DMS53 treated with DMSO at 0.1 percent for 48 hours (cell line): ENCODE data around the gene PDGFA.
"Not testable (repeated sequence)": the region's sequence is repeated elsewhere in the genome, so short reads cannot be mapped to it uniquely, and the experiment has no call there.

Experiments
- DNase-seq: peaks from one replicate; lab custom pipeline; 2025; ENCODE audit not compliant: unreplicated experiment; lab: John Stamatoyannopoulos, UW

Gene PDGFA

DNA sequence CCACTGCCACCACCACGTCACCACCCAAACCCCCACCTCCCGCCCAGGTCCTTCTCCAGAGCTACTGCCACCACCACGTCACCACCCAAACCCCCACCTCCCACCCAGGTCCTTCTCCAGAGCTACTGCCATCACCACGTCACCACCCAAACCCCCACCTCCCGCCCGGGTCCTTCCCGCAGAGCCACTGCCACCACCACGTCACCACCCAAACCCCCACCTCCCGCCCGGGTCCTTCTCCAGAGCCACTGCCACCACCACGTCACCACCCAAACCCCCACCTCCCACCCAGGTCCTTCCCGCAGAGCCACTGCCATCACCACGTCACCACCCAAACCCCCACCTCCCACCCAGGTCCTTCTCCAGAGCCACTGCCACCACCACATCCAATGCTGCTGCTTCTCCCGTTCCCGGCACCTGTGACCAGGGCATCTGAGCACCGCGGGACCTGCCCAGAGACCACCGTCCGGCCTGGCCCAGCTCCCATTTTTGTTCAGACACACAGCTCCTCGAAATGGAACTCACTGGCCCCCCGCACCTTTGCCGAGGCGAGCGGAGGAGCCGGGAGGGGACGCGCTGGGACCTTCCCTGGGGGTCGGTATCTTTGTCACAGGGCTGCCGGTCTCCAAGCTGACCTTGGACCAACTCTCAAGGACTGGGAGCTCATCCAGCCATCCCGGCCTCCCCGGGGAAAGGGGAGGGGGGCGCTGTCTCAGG, 32.7 kb upstream of the PDGFA start:
- not testable (repeated sequence) for DNase-seq

GRCh38 chr7:551615-551970, 31.9 kb upstream of the PDGFA start:
- DNase-seq, result not testable (repeated sequence)

GRCh38 chr7:550881-551614, 31.4 kb upstream of the PDGFA start:
- DNase-seq, result no peak

DNA sequence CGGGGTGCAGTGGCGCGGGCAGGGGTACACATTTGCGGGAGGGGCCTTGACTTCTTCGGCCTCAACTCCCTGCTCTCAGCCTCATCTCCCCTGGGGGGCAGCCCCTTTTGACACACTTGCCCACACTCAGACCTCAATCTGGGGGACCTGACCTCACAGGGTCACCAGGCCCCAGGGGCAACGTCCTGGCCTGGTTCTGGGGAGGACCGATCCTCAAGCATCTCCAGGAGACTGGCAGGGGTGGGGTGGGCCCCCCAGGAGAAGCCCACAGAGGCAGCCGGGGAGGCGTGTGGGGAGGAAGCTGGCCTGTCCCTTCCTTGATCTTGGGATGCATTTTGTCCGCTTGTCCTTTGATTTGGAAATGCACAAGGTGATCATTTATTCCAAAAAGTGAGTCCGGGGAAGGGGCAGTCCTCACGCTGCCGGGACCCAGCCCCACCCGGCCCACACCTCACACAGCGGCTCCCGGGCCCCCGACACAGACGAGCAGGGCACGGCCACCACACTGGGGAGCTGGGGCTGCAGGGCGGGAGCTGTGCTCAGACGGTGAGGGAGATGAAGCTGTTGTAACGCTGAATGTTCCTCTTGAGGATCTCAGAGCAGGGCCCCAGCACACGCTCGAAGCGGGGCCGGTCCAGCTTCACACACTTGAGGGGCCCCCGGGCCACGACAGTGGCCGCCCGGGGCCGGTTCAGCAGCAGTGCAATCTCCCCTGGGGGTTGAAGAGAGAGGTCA, 30.4 kb upstream of the PDGFA start:
- DNase-seq, result no peak

- no peak for DNase-seq
These were observed 29.6 kb upstream of the PDGFA start for GRCh38 chr7:549066-549890.

DNA sequence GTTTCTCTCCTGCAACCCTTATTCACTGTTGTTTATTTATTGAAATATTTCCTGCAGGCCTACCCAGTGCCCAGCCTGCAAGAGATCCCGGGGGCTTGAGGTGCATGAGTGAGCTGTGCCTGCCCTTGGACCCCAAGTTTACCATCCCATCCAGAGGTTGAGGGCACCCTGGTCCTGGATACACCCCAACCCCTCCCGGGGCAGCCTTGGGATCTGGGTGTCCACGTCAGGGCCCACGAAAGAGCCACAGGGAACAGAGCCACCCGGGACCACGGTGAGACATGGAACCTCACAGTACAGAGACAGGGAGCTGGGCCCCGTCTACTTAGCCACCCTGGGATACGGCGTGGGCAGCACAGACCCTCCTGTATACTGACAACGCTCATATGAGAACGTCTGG, 28.8 kb upstream of the PDGFA start:
- DNase-seq, result no peak

DNA sequence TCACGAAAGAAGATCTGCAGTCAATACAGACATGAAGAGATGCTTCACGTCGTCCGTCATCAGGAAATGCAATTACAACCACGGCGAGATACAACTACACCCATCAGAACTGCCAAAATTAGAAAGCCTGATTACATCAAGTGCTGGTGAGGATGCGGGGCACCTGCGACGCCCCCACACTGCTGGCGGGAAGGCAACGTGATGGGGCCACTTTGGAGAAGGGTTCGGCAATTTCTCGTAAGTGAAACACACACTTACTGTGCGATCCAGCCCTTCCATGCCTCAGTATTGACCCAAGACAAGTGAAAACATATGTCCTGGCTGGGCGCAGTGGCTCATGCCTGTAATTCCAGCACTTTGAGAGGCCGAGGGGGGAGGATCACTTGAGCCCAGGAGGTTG, 25.8 kb upstream of the PDGFA start:
- no peak for DNase-seq

DNA sequence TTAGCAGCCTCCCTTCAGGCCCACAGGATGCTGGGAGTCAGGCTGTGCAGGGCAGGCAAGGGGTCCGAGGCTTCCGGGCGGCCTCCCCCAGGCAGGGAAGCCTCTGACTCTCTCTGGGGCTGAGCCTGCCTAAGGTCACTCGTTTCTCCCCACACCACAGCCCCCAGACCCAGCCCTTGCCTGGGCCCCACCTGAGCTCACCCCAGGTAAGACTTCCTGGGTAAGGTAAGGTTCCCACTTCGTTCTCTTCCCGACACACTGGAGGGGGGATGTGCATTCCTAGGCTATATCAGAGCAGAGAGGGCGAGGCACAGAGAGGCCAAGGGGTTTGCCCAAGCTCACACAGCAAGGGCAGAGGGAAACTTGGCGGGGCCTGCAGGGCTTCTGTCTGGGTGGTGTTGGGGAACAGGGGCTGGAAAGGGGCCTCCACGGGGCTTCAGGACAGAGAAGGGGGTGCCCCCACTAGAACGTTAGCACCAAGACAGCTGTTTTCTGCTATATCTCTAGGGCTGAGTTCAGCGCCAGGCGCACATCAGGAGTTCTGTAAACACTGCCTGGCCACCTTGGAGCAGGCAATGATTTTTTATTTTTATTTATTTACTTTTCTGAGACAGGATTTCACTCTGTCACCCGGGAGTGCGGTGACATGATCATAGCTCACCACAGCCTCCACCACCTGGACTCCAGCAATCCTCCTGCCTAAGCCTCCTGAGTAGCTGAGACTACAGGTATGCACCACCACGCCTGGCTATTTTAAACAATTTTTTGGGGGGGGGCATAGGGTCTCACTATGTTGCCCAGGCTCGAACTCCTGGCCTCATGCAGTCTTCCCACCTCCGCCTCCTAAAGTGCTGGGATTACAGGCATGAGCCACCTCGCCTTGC, 24.9 kb upstream of the PDGFA start:
- DNase-seq, result no peak

- DNase-seq, result no peak
These were observed 24.1 kb upstream of the PDGFA start for GRCh38 chr7:543501-544337.

- no peak for DNase-seq
These were observed 23.3 kb upstream of the PDGFA start for GRCh38 chr7:542713-543500.

GRCh38 chr7:542131-542712, 22.6 kb upstream of the PDGFA start:
- DNase-seq, result no peak

- no peak for DNase-seq
These were observed 22.0 kb upstream of the PDGFA start for GRCh38 chr7:541661-542060.

DNA sequence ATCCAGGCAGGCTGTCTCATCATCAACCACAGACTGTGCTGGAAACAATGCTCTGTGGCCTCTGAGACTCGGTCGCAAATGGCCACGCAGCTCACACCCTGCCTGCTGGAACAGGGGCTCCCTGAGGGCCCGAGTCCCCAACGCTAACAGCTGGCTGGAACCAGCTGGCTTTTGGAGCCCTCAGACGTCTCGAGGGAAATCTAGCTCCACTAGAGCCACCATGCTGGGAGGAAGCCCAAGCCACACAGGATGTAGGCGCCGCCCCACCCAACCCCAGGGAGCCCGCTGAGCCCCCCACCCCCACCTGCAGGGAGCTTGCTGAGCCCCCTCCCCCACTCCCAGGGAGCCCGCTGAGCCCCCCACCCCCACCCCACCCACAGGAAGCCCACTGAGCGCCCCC, 21.4 kb upstream of the PDGFA start:
- no peak for DNase-seq

GRCh38 chr7:540579-540978, 20.9 kb upstream of the PDGFA start:
- DNase-seq, result no peak

GRCh38 chr7:539731-540411, 20.2 kb upstream of the PDGFA start:
- no peak for DNase-seq

DNA sequence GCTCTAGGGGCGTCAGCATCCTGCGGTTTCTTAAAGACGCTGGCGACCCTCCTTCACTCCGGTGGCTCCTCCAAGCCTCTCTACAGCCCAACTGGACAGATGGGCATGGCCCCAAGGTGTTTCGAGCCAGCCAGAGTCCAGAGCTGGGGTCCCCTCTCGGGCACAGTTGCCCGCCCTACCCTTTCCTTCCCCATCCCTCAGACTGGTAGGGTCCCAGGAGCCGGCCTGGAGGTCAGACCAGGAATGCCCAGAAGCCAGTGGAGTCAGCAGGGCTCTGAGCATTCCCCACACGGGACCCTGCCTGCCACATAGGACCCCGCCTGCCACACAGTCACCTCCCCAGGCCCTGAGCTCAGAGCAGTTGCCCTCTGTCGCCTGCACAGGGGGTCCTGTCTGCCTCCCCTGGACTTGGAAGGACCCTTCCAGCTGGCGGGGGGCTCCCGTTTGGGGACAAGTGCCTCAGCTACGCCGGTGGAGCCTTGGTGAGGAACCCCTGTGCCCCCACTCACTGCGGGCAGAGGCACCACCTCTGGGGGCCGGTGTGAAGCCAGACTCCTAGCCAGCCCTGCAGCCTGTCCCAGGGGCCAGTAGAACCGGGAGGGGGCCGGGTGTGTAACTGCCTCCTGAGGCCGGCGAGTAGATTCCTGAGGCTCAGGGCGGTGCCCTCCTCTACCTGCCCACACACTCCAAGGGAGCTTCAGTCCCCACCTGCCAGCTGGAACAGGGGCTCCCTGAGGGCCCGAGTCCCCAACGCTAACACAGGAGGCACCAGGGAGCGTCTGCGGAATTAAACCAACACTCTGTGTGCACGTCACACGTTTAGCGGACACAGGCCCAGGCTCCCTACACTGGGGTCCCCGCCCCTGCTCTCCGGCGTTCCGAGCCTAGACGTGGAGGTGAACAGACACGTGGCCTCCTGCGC, 19.4 kb upstream of the PDGFA start:
- DNase-seq, result no peak
